Thyroid gland (tissue), 4 donors: Measurements from ENCODE around the gene EIF2S1. TPM values are rescaled to one million over a fixed set of nuclear protein-coding genes. Genes with fewer than 3 reads are reported as not detected.
"Not testable (repeated sequence)": the region's sequence is repeated elsewhere in the genome, so short reads cannot be mapped to it uniquely, and the experiment has no call there.

ENCODE experiments used
- DNase-seq, 2 donors: peaks; one replicate each; pipeline ENCODE4 v3.0.0-alpha.2; 2019
- H3K27ac ChIP-seq, 3 donors: fragments of 200-600 bp; sonication (generic); 1 replicate in 2 of 3; 2 replicates in 1 of 3; pipeline ENCODE4 v1.5.1; 2016 to 2019; ENCODE audit warnings: mild to moderate bottlenecking in 1 of 3, moderate library complexity in 1 of 3
- H3K27me3 ChIP-seq: fragments of 200-600 bp; sonication (generic); one replicate; pipeline ENCODE4 v1.5.1; 2019
- H3K36me3 ChIP-seq, 2 donors: fragments of 200-600 bp; sonication (generic); one replicate each; pipeline ENCODE4 v1.5.1; 2016 to 2019
- H3K4me1 ChIP-seq, 2 donors: fragments of 200-600 bp; sonication (generic); one replicate each; pipeline ENCODE4 v1.5.1; 2017 to 2019
- H3K4me3 ChIP-seq, 3 donors: fragments of 200-600 bp; sonication (generic); replicated peaks in 1 of 3; 1 replicate in 2 of 3; 2 replicates in 1 of 3; pipeline ENCODE4 v1.5.1; 2016; ENCODE audit warnings: mild to moderate bottlenecking in 1 of 3
- H3K9me3 ChIP-seq: fragments of 200-600 bp; sonication (generic); one replicate; pipeline ENCODE4 v1.5.1; 2017
- CTCF ChIP-seq, 6 experiments: fragments of 200-600 bp in 3 of 6; fragments of 450-650 bp in 3 of 6; sonication (generic) in 3 of 6; IDR thresholded peaks; one replicate each; pipeline ENCODE4 v1.5.1; 2016 to 2019; ENCODE audit warnings: antibody characterized with exemption in 6 of 6, mild to moderate bottlenecking in 2 of 6, inconsistent platforms in 1 of 6, moderate library complexity in 1 of 6
- POLR2A ChIP-seq, 2 donors: fragments of 450-650 bp; IDR thresholded peaks; one replicate each; pipeline ENCODE4 v1.6.1; 2017; ENCODE audit warnings: antibody characterized with exemption in 2 of 2, mild to moderate bottlenecking in 2 of 2, moderate library complexity in 1 of 2
- WGBS, 2 donors: methylation state at CpG; one replicate each; pipeline ENCODE4 v1.1.5; 2017; 5-methylcytosine and 5-hydroxymethylcytosine counted together
- intact Hi-C: fragments of 100-400 bp; cut with DNase I; formaldehyde crosslinking; loops from one replicate; pipeline ENCODE4 v1.15.1; 2023
- total RNA-seq, 4 donors: library from RNA; depleted of rRNA; stranded (reverse); fragments of >200 nt; gene quantifications; one replicate each; pipeline ENCODE4 v1.2.3, GENCODE V29; 2016

The EIF2S1 gene
- total RNA-seq, 4 donors from 2014 or later: 53.3 to 98.5 (median 69.6) TPM

- DNase-seq: no peak
- Histone ChIP-seq H3K9me3 (no peaks in the 10 kb centered on the region), H3K36me3 (peaks cover 0 to 9% of the 10 kb centered on the region in 2 donors), H3K4me1 (no peaks in the 10 kb centered on the region), H3K27me3 (no peaks in the 10 kb centered on the region), H3K4me3 (no peak overlapping the region), H3K27ac (no peak overlapping the region)
- TF ChIP-seq CTCF (IDR thresholded peaks at IDR 0.05): no peak
- no peak for TF ChIP-seq POLR2A (IDR thresholded peaks at IDR 0.05)
- 72 to 84% methylated on average over 2 of the region's 2 CpGs for WGBS, 2 donors
- intact Hi-C loops: no loop called here
These were observed 36.3 kb downstream of the EIF2S1 start for GRCh38 chr14:67396381-67396970.

- no peaks in the 10 kb centered on the region for H3K27me3 ChIP-seq
- H3K27ac ChIP-seq: no peak overlapping the region
- WGBS, 2 donors: 94 to 95% methylated on average over 9 of the region's 9 CpGs
- H3K9me3 ChIP-seq: no peaks in the 10 kb centered on the region
- H3K4me3 ChIP-seq: no peak overlapping the region
- H3K36me3 ChIP-seq: peaks cover 0 to 9% of the 10 kb centered on the region in 2 donors
- no peak for DNase-seq
- H3K4me1 ChIP-seq: no peaks in the 10 kb centered on the region
- intact Hi-C loops: no loop called here
- no peak for TF ChIP-seq CTCF (IDR thresholded peaks at IDR 0.05)
- TF ChIP-seq POLR2A (IDR thresholded peaks at IDR 0.05): no peak
These were observed 37.4 kb downstream of the EIF2S1 start for GRCh38 chr14:67397536-67397935.

DNA sequence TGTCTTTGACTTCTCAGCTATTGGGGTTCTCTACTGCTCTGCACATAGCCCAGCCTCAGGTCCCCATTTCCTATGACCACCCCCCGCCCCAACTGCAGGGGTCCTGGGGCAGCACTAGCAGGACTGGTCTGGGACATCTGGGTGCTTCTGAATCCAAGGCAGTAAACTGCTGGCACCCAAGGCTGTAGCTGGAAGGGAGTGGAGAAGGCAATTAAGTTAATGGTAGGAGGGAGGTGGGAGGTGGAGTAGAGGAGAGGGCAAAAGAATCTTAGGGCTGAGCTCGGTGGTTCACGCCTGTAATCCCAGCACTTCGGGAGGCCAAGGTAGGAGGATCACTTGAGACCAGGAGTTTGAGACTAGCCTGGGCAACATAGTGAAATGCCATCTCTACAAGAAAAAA lies 40.3 kb downstream of the EIF2S1 start:
- intact Hi-C loops: no loop called here
- Histone ChIP-seq H3K27me3 (no peaks in the 10 kb centered on the region), H3K9me3 (no peaks in the 10 kb centered on the region), H3K27ac (no peak overlapping the region), H3K4me1 (no peaks in the 10 kb centered on the region), H3K4me3 (no peak overlapping the region), H3K36me3 (peaks cover 0 to 5% of the 10 kb centered on the region in 2 donors)
- WGBS, 2 donors: 90 to 95% methylated on average over 4 of the region's 4 CpGs
- no peak for TF ChIP-seq CTCF (IDR thresholded peaks at IDR 0.05)
- no peak for TF ChIP-seq POLR2A (IDR thresholded peaks at IDR 0.05)
- DNase-seq: no peak

GRCh38 chr14:67405771-67406170 lies 45.6 kb downstream of the EIF2S1 start:
- no peak for DNase-seq
- intact Hi-C loops: no loop called here
- Histone ChIP-seq H3K4me3 (no peak overlapping the region), H3K27ac (no peak overlapping the region), H3K9me3 (no peaks in the 10 kb centered on the region), H3K4me1 (no peaks in the 10 kb centered on the region), H3K27me3 (no peaks in the 10 kb centered on the region), H3K36me3 (no peaks in the 10 kb centered on the region)
- TF ChIP-seq CTCF (IDR thresholded peaks at IDR 0.05) (no peak), POLR2A (IDR thresholded peaks at IDR 0.05) (no peak)
- WGBS, 2 donors: 86 to 88% methylated on average over 5 of the region's 5 CpGs

GRCh38 chr14:67408122-67408801 lies 48.1 kb downstream of the EIF2S1 start:
- WGBS, 2 donors: 90 to 91% methylated on average over 7 of the region's 7 CpGs
- H3K27ac ChIP-seq, H3K36me3 ChIP-seq, H3K4me3 ChIP-seq, H3K27me3 ChIP-seq, intact Hi-C loops, H3K4me1 ChIP-seq, H3K9me3 ChIP-seq, DNase-seq: not testable (repeated sequence)
